NCI-H128 (cell line): ENCODE data around the gene STYK1.

ENCODE experiments used
- DNase-seq: peaks from one replicate; lab custom pipeline; 2025; ENCODE audit not compliant: unreplicated experiment; lab: John Stamatoyannopoulos, UW

STYK1 gene

DNA sequence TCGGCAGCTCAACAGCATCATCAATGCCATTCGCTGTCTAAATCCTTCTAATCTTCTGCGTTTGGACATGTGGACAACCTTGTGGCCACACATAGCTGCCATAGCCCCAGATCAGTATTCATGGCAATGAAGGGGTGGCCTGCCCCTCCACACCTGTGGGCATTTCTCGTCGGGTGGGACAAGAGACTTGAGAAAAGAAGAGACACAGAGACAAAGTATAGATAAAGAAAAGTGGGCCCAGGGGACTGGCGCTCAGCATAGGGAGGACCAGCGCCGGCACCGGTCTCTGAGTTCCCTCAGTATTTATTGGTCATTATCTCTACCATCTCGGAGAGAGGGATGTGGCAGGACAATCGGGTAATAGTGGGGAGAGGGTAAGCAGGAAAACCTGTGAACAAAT is 102.7 kb downstream of the STYK1 start:
- DNase-seq = no peak
